ENCODE results near the gene SUCLA2.
"Not testable (repeated sequence)": the region's sequence is repeated elsewhere in the genome, so short reads cannot be mapped to it uniquely, and the experiment has no call there.

Gene SUCLA2

GRCh38 chr13:48001114-48001881, at the start of gene SUCLA2:
SUCLA2 (minus strand) TSS chr13:48001273; CDS start chr13:48001269, 4 bp downstream.
- peak; percentile 73 to 83 for DNase-seq (ENCODE audit: low read depth in 2 of 2)

GRCh38 chr13:48050550-48050949, 49.5 kb upstream of the SUCLA2 start:
- no peak for DNase-seq (ENCODE audit: low read depth in 2 of 2)

DNA sequence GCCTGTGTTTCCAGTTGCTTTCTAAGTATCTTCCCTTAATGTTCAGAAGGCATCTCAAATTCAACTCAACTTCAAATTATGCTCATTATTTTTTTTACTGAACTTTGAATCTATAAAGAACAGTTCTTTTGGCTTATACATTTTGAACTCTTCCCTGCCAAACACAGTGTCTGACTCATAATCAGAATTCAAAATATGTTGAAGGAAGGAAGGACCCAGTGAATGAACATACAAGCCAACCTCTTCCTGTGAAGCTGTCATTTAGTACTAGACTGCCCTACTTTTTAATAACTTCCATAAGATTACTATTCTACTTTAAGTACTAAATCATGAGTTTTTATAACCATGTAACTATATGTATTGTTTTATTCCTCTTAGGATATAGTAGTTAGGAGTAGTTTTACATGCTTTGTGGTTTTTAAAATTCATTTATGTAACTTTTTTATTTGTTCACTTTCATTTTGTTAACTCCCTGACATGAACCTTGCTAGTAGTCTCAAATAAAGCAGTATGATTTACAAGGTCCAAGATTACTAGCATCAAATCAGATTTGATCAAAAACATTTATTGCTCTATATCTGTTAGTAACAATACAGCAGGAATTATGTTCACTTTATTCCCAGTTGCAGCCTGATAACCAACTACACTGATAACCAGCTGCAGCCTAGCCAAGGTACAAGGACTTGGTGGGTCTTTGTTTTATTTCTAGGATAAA, 42.9 kb upstream of the SUCLA2 start:
- DNase-seq (ENCODE audit: low read depth in 2 of 2) = no peak

DNA sequence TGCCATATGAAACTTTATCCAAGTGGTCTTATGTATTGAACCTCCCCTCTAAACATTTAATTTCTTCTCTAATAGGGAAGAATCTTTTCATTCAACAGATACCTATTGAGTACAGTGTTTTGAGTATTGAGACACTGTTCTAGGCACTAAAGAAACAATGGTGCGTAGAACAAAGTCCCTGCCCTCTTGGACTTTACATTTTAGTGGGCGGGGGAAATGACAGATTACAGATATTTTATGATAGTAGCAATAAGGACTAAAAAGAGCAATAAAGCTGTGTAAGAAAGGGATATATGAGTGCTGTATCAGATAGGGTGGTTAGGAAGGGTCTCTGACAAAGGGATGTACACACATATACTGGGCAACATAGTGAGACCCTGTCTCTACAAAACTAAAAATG, 41.8 kb upstream of the SUCLA2 start:
- no peak for DNase-seq (ENCODE audit: low read depth in 2 of 2)

DNA sequence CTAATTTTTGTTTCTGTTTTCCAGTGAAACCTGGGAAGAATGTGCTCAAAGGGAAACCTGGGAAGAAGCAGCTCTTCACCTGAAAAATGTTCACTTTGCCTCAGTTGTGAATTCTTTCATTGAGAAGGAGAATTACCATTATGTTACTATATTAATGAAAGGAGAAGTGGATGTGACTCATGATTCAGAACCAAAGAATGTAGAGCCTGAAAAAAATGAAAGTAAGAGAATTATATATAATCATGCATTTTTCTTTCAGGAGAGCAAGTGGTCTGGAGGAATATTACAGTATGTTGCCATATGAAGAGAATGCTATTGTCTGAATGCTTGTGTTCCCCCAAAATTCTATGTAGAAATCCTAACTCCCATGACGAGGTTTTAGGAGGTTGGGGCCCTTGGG, 39.8 kb upstream of the SUCLA2 start:
- no peak for DNase-seq (ENCODE audit: low read depth in 2 of 2)

DNA sequence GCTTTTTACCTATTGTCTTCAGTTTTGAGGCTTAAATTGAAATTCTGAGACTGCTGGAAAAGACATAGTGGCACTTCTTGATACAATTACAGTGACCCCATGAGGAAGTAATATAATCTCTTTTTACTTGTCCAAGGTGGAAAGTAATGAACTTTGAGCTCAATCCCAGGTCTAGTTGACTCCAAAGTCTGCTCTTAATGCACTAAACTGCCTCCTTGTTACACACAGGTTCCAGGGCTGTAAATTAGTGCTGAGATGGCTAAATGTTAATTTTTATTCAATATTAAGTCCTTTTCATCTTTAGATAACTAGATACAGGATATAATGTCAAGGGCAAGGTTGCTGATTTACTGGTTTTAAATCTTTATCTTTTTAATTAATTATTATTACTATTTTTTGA, 39.0 kb upstream of the SUCLA2 start:
- DNase-seq (ENCODE audit: low read depth in 2 of 2) = no peak

DNA sequence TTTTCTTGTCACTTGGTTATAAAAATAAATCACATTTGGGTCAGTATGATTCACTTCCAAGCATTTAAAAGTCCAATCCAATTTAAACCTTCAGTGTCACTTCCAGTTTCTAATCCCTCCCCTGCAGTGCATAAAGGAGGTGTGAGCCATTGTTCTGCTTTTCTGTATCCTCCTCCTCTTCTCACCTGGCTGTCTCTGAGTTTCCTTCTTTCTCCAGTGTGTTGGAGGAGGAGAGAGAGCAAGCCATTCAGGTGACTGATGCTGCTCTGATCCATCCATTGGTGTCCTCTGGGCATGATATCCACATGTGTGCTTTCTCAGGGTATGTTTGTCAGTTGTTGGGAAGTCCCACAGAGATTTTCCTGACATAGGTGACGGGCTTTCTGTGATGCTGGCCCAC, 37.7 kb upstream of the SUCLA2 start:
- no peak for DNase-seq (ENCODE audit: low read depth in 2 of 2)

DNA sequence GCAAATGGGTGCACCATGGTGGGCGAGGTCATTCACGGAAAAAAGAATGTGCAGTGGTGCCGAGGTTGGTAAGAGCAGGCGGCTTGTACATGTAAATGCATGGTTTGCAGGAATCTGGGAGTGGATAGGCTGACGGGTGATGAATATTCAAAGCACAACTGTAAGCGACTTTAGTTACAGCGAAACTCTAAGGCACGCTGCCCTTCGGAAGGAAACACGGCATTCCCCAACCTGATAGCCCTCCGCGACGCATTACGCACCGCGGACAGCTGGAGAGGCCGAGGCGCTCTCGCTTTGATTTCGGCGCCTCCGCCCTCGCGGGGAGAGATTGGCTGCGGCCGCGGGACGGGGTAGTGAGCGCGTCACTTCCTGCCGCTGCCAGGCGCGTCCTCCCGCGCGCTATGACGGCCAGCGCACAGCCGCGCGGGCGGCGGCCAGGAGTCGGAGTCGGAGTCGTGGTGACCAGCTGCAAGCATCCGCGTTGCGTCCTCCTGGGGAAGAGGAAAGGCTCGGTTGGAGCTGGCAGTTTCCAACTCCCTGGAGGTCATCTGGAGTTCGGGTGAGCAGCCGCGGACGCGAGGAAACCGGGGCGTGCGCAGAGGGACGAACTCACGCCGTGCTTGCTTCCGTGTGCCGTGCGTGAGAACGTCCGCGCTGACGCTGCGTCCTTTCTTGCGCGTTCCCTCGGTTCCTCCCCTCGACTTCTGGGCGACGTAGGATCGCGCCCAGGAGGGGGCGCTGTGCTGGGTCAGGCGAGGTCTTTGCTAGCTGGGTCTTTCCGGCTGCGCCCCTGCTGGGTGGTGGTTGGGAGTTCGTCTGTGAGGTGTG, 36.5 kb upstream of the SUCLA2 start, which contains the start of gene NUDT15:
Gene NUDT15 (plus strand): TSS at position 381 of the 828 bp plus-strand sequence. CDS start 21 bp downstream, at position 402.
- DNase-seq (ENCODE audit: low read depth in 2 of 2) = peak; percentile 87 to 89

GRCh38 chr13:48029859-48030258, 28.8 kb upstream of the SUCLA2 start:
- DNase-seq (ENCODE audit: low read depth in 2 of 2) = no peak

DNA sequence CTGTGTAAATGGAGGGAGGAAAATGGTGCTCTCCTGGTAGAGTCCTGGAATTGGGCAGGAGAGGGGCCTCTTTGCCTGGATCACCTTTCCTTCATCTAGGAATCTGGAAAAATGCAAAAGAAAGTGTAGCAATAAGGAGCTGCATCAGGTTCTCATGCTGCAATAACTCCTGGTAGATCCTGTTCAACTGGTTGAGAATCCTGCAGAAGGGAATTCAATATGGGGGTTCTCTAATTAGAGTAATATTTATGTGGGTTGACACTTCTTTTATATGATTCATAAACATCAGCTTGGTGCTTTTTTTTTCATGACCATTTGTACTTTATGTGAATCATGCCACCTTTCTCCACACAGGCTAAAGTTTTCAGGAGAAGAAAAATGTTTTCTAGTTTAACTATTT, 27.0 kb upstream of the SUCLA2 start:
- no peak for DNase-seq (ENCODE audit: low read depth in 2 of 2)

DNA sequence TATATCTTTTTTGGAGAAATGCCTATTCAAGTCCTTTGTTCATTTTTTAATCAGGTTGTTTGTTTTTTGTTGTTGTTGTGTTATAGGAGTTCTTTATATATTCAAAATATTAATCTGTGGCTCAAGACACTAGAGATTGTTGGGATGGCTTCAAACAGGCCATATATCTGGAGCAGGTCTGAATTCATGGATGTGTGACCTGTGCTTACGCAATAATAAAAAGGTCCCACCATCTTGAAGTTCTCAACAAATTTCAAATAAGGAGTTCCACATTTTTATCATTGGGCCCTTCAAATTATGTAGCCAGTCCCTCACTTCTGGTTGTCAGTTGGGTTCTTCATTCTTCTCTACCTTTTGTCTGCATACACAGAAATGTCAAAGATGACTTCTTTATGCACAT, 18.7 kb upstream of the SUCLA2 start:
- DNase-seq (ENCODE audit: low read depth in 2 of 2) = no peak

- no peak for DNase-seq (ENCODE audit: low read depth in 2 of 2)
These were observed 17.6 kb upstream of the SUCLA2 start for GRCh38 chr13:48018637-48019036.

DNA sequence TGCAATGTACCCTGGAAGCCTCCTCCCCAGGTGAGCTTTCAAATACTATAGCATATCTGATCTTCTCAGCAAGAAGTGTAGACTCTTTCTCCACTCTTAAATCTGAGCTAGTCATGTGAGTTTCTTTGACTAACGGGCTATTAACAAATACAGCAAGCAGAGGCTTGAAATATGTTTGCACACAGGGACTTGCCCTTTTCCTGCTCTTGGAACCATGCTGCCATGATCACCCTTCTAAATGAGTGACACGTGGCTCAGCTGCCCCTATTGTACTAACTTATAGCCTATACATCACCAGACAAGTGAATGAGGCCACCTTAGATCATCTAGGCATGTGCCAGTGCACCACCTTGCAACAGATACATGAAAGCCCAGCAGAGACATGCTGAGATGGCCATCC, 13.3 kb upstream of the SUCLA2 start:
- no peak for DNase-seq (ENCODE audit: low read depth in 2 of 2)

DNA sequence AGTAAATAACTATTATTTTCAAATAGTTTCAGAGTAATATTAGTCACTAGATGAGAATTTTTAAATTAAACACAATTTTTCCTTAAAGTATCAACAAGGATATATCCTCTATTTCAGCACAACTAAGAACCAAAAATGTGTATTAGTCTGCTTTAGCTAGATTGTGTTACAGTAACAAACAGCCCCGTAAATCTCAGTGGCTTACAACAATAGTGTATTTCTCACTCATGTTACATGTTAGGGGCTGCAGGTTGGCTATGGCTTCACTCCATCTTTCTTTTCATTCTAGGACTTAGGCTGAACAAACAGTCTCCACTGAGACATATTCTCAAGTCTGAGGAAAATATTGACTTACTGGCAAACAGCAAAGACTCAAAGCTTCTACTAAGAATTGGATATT, 11.6 kb upstream of the SUCLA2 start:
- DNase-seq (ENCODE audit: low read depth in 2 of 2) = no peak

DNA sequence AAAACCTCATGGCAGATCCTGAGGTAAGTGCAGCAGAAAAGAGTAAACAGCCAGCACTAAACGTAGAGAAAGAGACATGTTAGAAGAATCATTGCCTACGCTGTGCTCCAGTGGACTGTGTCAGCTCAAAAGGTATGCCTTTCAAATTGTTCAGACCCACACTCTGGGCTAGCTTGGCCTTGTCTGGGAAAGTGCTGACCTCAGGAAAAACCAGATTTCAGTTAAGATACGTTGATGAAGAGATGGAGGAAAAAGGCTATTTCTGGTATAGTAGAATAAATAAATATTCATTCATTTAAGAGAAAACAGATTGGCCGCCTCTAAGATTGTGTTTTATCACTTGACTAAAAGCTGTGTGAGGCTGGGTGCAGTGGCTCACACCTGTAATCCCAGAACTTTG, 9.6 kb upstream of the SUCLA2 start:
- no peak for DNase-seq (ENCODE audit: low read depth in 2 of 2)

GRCh38 chr13:48009284-48009683, 8.2 kb upstream of the SUCLA2 start:
- no peak for DNase-seq (ENCODE audit: low read depth in 2 of 2)

GRCh38 chr13:48006396-48006795, 5.3 kb upstream of the SUCLA2 start:
- no peak for DNase-seq (ENCODE audit: low read depth in 2 of 2)

DNA sequence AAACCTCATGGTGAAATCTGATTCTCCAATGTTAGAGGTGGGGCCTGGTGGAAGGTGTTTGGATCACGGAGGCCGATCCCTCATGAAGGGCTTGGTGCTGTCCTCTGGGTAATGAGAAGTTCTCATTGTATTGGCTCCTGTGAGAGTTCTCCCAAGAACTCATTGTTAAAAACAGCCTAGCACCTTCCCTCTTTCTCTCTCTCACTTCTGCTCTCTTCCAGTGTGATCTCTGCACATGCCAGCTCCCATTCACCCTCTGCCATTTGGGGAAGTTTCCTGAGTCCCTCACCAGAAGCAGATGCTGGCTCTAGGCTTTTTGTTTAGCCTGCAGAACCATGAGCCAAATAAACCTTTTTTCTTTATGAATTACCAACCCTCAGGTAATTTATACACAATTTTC, 3.1 kb upstream of the SUCLA2 start:
- DNase-seq (ENCODE audit: low read depth in 2 of 2) = no peak

DNA sequence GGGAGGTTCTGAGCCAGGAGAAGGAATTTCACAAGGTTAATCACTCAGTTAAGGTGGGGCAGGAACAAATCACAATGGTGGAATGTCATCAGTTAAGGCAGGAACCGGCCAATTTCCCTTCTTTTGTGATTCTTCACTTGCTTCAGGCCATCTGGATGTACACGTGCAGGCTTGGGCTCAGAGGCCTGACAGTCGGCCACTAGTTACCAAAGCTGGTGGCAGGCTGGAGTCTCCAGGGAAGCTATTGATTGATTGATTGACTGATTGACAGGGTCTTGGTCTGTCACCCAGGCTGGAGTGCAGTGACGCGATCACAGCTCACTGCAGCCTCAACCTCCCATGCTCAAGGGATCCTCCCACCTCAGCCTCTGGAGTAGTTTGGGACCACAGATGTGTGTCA, 926 bp upstream of the SUCLA2 start:
- DNase-seq (ENCODE audit: low read depth in 2 of 2) = not testable (repeated sequence)

DNA sequence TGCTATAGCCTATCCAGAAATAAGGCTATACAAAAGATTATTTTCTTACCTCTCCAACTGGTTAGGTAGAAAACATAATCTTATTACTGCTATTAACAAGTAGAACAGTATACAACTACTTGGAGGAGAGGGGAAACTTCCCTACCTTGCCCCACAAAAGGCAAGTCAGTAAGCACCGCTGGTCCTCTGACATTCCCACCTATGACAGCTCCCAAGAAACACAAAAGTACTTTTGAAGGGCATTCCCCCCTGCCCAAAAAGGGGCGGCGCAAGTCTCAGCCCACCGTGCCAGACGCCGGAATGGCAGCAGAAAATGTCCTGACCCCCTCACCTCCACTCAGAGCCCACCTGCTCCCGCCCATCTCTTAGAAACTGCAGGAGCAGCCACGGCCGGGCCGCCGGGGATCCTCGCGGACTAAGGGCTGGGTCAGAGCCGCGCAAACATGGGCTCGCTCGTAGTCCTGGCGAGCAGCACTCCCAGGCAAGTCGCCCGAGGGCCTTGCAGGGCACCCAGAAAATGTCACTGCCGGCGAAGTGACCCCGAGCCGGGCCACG, 437 bp downstream of the SUCLA2 start:
- DNase-seq (ENCODE audit: low read depth in 2 of 2) = no peak

GRCh38 chr13:47999973-48000372, 1.1 kb downstream of the SUCLA2 start:
- no peak for DNase-seq (ENCODE audit: low read depth in 2 of 2)

- no peak for DNase-seq (ENCODE audit: low read depth in 2 of 2)
These were observed 3.7 kb downstream of the SUCLA2 start for GRCh38 chr13:47997384-47997783.

All from stimulated activated CD8-positive, alpha-beta memory T cell treated with anti-CD3 and anti-CD28 coated beads, Interleukin-2, amount 100 ng/mL, for 1 hour (primary cell).